Measurements from ENCODE around the gene TMEM164. TPM values are rescaled to one million over a fixed set of nuclear protein-coding genes. Genes with fewer than 3 reads are reported as not detected.

The TMEM164 gene
- polyA plus RNA-seq, 12 donors: 18.4 to 33.2 (median 27.0) TPM; not detected in 1

DNA sequence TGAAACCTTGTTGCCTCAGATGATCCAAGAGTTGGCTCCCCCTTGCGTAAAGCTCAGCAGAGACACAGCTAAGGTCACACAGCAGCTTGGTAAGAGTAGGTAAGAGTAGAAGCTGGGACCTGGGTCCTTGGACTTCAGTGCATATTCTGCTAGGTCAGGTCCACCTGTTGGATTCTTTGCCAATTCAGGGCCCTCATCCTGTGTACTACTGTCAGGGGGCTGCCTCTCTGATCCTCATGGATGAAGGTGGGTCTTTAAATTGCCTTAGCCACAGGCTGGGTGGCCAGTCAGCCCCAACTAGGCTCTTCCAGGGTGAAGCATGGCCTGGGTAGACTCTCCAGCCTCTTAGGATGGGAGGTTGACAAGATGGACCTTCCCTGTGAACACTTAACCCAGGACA, 159.2 kb downstream of the TMEM164 start:
- no peak for DNase-seq

- no peak for DNase-seq
These were observed 160.0 kb downstream of the TMEM164 start for GRCh38 chrX:110162867-110163266.

GRCh38 chrX:110163488-110163887, 160.6 kb downstream of the TMEM164 start:
- DNase-seq: no peak

DNA sequence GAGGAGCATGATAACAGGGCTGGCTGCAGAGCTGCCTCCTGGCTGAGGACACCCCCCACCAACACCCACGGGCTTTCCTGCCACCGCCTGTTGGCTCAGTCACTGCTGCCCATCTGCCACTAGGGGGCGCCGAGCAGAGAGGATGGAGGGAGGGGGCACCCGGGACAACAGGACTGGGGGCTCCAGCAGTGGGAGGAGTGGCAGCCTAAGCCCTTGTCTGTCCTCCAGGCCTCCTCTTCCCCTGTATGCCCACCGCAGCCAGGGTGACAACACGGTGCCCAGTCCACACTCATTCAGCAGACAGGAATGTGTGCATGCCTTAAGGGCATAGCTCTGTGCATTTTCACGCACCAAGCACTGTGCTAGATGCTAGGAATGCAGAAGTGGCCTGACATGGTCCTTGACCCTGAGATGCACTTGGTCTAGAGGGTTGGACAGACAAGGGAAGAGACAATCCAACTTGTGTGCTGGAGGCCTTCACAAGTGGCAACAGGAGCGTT, 165.1 kb downstream of the TMEM164 start:
- DNase-seq: no peak

GRCh38 chrX:110168585-110168984, 165.7 kb downstream of the TMEM164 start:
- DNase-seq: no peak

DNA sequence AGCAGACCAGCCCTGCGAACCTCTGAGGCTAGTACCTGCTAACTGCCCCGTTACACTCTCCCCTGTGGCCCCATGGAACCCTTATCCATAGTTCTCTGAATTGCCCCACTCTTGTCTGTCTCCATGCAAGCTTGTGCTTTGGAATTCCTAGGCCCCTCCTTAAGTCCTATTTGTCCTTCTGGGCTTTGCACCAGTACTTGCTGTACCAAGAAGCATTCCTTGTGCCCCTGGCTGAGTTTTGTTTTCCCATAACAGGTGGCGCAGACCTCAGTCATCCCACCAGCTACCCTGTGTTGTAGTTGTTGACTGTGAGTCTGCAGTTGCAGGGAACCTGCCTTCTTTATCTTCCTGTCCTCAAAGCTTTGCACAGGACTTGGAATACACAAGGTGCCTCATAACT, 167.1 kb downstream of the TMEM164 start:
- DNase-seq: no peak

DNA sequence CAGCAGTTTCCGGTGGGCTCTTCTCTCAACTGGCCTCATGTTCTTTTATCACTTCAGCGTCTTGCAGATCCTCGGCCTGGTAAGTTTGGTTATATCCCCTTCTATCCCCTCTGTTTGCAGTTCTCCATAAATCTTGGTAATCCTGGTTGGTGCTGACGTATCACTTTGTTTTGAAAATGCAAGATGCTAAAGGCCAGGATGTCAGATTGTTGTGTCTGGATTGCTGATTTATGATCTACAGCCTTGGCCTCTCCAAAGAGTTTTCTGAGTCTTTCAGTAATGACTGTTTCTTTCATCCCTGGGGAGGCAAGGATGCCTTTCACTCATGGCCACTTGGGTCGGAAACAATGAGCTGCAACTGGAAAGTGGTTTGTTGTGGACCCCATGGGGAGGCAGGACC, 168.5 kb downstream of the TMEM164 start:
- DNase-seq: no peak

- DNase-seq: no peak
These were observed 169.3 kb downstream of the TMEM164 start for GRCh38 chrX:110172215-110172614.

GRCh38 chrX:110173192-110174175, 170.6 kb downstream of the TMEM164 start:
- DNase-seq: no peak

DNA sequence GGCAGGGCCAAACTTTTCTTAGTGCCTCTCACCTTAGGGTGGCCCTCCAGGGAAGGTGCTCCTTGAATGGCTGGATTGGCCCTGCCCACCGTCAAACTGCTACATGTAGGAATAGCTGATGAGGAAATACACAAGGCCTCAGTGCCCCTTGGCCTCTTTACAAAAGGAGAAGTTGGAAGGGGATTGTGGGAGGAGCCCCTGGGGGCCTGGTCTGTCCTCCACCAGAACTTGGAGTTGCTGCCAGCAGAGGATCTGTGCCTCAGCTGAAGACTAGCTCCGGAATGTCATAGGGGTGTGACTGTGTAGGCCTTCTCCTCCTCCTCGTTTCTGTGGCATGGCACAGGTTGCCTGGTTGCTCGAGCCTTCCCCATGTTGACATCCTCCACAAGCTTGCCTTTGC, 172.2 kb downstream of the TMEM164 start:
- no peak for DNase-seq

GRCh38 chrX:110175696-110176095, 172.8 kb downstream of the TMEM164 start:
- no peak for DNase-seq

- no peak for DNase-seq
These were observed 175.4 kb downstream of the TMEM164 start for GRCh38 chrX:110178179-110178865.

DNA sequence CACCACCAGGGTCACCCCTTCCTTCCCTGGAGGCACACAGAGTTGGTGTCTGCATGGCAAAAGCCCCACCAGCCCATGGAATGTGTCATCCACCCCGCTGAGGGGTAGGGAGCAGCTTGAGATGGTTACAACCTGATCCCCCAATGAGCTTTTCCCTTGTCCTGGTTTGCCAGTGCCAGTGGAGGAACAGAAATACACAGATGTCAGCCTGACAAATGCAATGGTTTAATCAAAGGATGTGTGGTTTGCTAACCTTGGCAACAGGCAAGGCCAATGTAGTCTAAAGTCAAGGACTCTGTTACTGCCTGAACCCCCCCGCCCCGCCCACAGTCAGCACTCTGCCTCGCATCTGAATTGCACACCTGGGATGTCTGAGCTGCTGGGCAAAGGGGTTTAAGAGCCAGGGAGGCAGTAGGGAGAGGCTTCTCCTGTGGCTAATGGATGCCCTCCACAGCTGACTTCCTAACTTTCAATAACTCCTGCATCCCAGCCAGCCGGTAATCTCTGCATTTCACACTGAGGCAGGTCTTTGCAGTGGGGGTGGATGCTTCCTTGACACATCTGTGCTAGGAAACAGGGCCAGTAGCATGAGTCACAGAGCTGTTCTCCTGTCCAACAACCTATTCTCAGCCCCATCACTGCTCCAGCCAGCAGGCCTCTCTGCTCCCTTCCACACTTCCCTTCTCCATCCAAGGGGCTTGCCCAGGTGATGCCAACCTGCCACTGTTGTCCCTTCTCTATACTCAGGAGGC, 177.4 kb downstream of the TMEM164 start:
- peak; percentile 43 for DNase-seq

DNA sequence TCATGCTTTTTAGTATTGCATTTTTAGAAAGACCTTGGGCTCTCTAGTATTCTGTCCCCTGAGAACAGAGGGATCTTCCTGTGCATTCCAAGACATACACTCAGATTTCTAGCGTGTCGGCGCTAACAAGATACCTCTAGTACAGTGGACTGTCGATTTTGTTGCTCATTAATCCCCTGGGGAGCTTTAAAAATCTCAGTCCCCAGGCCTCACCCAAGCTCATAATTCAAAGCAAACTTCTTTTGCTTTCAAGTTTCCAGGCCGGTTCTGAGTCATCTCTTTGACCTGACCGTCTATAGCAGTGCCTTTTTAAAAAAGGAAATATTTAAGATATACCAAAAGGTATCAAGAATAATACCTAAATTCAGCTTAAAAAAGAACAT, 178.0 kb downstream of the TMEM164 start:
- no peak for DNase-seq

DNA sequence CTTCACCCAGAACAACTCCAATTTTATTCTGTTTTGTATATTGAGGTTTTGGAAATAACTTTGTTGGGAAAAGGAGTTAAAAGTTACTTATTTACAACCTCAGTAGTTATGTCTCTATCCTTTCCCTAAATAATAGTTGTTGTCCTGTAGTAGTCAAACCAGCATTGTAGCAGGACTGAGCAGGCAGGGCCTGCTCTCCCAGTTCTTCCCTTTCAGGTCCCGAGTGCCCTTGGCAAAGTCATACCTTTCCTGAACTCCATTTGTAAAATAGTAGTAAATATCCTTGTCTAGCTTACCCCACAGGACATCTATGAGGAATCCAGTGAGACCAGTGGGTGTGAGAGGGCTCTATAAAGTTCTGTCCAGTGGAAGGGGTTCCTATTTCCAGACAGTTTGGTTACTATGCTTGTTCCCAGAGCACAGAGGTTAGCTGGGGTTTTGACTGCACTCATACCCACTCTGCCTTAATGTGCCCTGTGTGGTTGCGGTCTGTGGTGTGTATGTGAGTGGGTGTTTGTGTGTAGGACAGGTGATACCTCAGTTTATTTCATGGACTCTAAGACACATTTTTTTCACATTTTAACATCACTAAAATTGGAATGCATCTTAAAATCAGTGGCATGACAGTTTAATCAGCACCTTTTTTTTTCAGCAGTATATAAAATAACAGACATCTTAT, 178.7 kb downstream of the TMEM164 start:
- DNase-seq: no peak

DNA sequence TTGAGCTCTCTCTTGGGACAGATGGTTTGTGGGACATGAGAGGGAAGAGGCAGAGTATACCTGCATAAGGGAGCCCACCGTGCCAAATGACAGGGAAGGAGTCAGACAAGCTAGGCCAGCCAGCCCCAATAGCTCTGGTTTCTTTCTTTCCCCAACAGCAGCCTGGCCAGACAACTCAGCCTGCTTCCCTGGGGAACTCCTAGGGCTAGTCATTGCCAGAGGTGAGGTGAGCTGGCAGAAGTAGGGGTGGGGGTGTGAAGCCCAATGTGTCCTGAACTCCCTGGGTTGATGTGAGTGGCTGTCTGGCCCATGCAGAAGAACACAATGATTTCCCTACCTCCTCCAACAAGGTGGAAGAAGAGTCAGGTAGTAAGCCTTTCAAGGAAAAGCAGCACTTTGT, 179.4 kb downstream of the TMEM164 start:
- no peak for DNase-seq

GRCh38 chrX:110182865-110183264, 180.0 kb downstream of the TMEM164 start:
- no peak for DNase-seq

DNA sequence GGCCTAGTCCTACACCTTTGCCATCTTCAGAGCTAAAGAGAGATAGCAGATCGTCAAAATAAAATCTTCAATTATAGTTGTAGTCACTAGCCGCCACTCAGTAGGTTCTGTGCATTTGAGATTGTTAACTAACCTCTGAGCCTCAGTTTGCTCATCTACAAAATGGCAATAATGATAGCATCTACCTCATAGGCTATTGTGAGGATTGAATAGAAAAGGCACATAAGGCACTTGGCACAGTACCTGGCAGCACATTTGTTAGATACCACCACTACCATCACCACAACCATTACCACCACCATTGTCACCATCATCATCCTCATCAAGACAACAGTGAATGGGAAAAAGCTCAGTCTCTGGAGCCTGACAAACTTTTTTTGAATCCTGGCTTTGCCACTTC, 180.4 kb downstream of the TMEM164 start:
- DNase-seq: no peak

DNA sequence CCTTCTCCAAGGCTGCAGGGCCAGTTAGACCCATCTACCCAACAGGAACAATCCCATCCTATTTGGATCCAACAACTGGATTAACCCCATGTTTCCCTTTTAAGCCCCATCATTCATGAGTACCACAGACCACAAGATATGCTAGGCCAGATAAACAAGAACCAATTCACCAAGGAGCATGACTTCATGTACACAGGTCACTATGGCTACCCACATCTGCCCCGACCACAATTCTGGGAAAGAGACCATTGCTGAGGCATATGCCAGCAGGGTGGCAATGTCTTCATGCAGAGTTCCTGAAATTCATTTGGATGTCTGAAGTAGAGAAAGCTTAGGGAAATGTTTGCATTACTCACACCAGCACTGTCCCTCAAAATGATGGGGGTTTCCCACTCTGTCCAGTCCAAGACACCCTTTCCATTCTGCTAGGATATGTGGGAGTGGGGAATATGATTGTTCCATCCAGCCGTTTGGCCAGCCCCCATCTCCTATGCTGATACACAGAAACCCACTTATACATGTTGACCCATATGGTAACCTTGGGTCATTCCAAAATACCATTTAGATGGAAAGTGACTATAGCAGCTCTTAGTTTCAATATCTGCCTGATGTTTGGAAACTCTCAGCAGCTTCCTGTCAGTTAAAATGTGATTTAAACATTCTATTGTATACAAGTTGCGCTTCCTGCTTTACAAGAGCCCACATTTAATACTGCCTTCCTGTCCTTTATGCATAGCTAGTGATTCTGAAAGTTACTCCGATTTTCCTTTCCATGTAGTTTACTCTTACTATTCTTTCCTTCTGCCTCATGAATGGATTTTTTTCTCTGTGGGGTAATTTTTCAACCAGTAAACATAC, 186.0 kb downstream of the TMEM164 start:
- no peak for DNase-seq

DNA sequence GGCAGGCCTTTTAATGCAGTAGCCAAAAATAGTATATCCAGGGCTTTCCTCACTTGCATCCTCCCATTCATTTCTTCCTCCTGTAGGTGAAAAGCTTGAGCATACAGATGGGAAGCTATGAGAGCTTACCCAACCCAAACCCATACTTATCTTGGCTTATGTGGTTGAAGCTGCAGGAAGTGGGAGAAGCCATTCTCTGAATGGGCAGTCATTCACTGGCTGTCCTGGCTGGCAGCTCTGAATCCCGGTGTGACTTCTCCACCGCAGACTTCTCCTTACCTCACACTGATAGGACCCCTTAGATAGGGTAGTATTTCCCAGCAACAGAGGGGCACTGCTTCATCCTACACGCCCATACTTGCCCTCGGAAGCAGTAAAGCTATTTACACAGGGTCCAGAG, 189.6 kb downstream of the TMEM164 start:
- DNase-seq: no peak

DNA sequence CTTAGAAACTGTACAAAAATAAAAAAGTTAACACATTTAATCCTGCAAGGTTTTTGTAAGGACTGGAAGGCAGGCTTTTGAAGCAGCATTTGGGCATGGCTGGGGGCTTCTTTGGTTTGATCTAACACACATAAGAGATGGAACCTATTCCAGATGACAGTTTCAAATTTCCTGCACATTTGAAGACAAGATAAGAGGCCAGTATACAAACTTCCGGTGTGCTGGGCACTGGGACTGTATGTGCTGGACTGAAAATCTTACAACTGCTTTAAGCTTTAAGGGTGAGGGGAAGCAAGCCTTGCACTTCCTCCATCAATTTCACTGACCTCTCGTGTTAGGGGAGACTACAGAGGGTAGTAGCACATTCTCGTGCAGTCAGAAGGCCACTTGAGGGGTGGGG, 192.1 kb downstream of the TMEM164 start:
- no peak for DNase-seq
